Psoas muscle (tissue), 8 donors: ENCODE results near the gene LGI1. TPM values are rescaled to one million over a fixed set of nuclear protein-coding genes. Genes with fewer than 3 reads are reported as not detected.
A peak's percentile ranks its signal among the peaks of the same experiment; 100 is the strongest.

Source experiments
- ATAC-seq, 4 donors: fragments of 200-7000 bp; cut with Tn5 transposase; one replicate each; pipeline ENCODE4 v1.9.1; 2020; ENCODE audit warnings: moderate library complexity in 3 of 4, mild to moderate bottlenecking in 2 of 4
- DNase-seq, 2 donors: peaks; one replicate each; pipeline ENCODE4 v3.0.0-alpha.2; 2020
- H3K27ac ChIP-seq: fragments of 200-600 bp; one replicate; pipeline ENCODE4 v1.8.0; 2022
- H3K27me3 ChIP-seq, 3 donors: fragments of 200-600 bp in 1 of 3; one replicate each; pipeline versions ENCODE4 v1.6.1 to v1.8.0; 2013 to 2022; ENCODE audit warnings: low read length in 2 of 3, mild to moderate bottlenecking in 2 of 3, moderate library complexity in 1 of 3; ENCODE audit not compliant: insufficient read depth in 3 of 3
- H3K36me3 ChIP-seq, 2 donors: fragments of 200-600 bp in 1 of 2; one replicate each; pipeline versions ENCODE4 v1.6.1 to v1.8.0; 2013 to 2022; ENCODE audit warnings: low read depth in 1 of 2, mild to moderate bottlenecking in 1 of 2, moderate library complexity in 1 of 2; ENCODE audit not compliant: insufficient read depth in 1 of 2
- H3K4me1 ChIP-seq: fragments of 200-600 bp; one replicate; pipeline ENCODE4 v1.8.0; 2022
- H3K4me3 ChIP-seq: fragments of 200-600 bp; one replicate; pipeline ENCODE4 v1.8.0; 2022; ENCODE audit warnings: mild to moderate bottlenecking
- H3K9me3 ChIP-seq: fragments of 200-600 bp; one replicate; pipeline ENCODE4 v1.8.0; 2022
- CTCF ChIP-seq: fragments of 200-600 bp; IDR thresholded peaks from one replicate; pipeline ENCODE4 v1.8.0; 2022; ENCODE audit warnings: antibody characterized with exemption
- WGBS, 3 donors: extraction: QIAGEN DNeasy Blood & Tissue Kit; methylation state at CpG; one replicate each; pipeline versions ENCODE4 v1.1.6 to v1.1.7; 2013; 5-methylcytosine and 5-hydroxymethylcytosine counted together
- intact Hi-C, 2 donors: fragments of 100-400 bp; cut with DNase I; formaldehyde crosslinking; loops; one replicate each; pipeline versions ENCODE4 v1.11.0 to v1.14.2; 2022
- polyA plus RNA-seq, 3 donors: library from polyadenylated mRNA; stranded (reverse); fragments of 200-250 nt; gene quantifications; one replicate each; pipeline ENCODE4 v1.2.3, GENCODE V29; 2013
- total RNA-seq, 4 donors: library from RNA; stranded (reverse); fragmentation: NEBNext Ultra II Directional in 2 of 4; extraction: Animal tissue kit (Norgen Biotek cat#: 25700) in 2 of 4; gene quantifications; one replicate each; pipeline versions ENCODE4 v1.2.1 to v1.2.4, GENCODE V29; 2021 to 2023
- donor health status: healthy with polysubstance abuse.
- donor health status: DM: no; HTN: no; CAD: no; lungs with moderate emphysema.
- donor health status: Bipolar disorder and iron deficiency.
- donor health status: healthy.
- donor health status: DM: yes; HTN: yes; CAD: no.
- donor health status: DM: no; HTN: no; CAD: no.
- donor health status: DM: no; HTN: no; CAD: no.
- donor health status: DM: yes; HTN: yes; CAD: no.

Gene LGI1
- total and polyA plus RNA-seq, 7 donors: 0.20 to 7.3 (median 1.4) TPM

GRCh38 chr10:93751832-93752231, 5.9 kb upstream of the LGI1 start:
- no peaks in the 10 kb centered on the region for H3K9me3 ChIP-seq
- 5 to 9% (median 6%) methylated on average over 5 of the region's 5 CpGs for WGBS, 3 donors
- H3K27ac ChIP-seq: no peak overlapping the region
- no peaks in the 10 kb centered on the region for H3K36me3 ChIP-seq
- H3K4me3 ChIP-seq: peak overlapping the region; percentile 55
- ATAC-seq: peak in 3 of 4 donors; percentile 77 to 94 (median 85)
- H3K27me3 ChIP-seq: no peaks in the 10 kb centered on the region
- intact Hi-C loops: loop anchor here in 1 of 2 donors (5.0 kb wide), 1 partner anchor 50 kb away; the partner anchor contains the start of gene FRA10AC1
- no peak for DNase-seq
- no peaks in the 10 kb centered on the region for H3K4me1 ChIP-seq
- no peak for TF ChIP-seq CTCF

- Histone ChIP-seq H3K27ac (no peak overlapping the region), H3K4me3 (no peak overlapping the region), H3K4me1 (no peaks in the 10 kb centered on the region), H3K9me3 (no peaks in the 10 kb centered on the region), H3K36me3 (no peaks in the 10 kb centered on the region), H3K27me3 (no peaks in the 10 kb centered on the region)
- intact Hi-C loops: loop anchor here in 1 of 2 donors (5.0 kb wide), 1 partner anchor 50 kb away; the partner anchor contains the start of gene FRA10AC1
- ATAC-seq (no peak), DNase-seq (no peak)
- no peak for TF ChIP-seq CTCF
These were observed 5.0 kb upstream of the LGI1 start for GRCh38 chr10:93752761-93753160.

- Histone ChIP-seq H3K9me3 (no peaks in the 10 kb centered on the region), H3K4me1 (no peaks in the 10 kb centered on the region), H3K27me3 (no peaks in the 10 kb centered on the region), H3K27ac (no peak overlapping the region), H3K36me3 (no peaks in the 10 kb centered on the region), H3K4me3 (no peak overlapping the region)
- intact Hi-C loops: loop anchor here in 1 of 2 donors (5.0 kb wide), 1 partner anchor 51 kb away; the partner anchor contains the start of gene FRA10AC1
- WGBS, 3 donors: 52 to 84% (median 59%) methylated on average over 3 of the region's 3 CpGs
- no peak for ATAC-seq
- no peak for DNase-seq
- TF ChIP-seq CTCF: no peak
These were observed 4.0 kb upstream of the LGI1 start for GRCh38 chr10:93753621-93754250.

GRCh38 chr10:93754761-93755160, 3.0 kb upstream of the LGI1 start:
- H3K36me3 ChIP-seq: no peaks in the 10 kb centered on the region
- ATAC-seq (no peak), DNase-seq (no peak)
- 64 to 81% (median 68%) methylated on average over 3 of the region's 3 CpGs for WGBS, 3 donors
- H3K27me3 ChIP-seq: no peaks in the 10 kb centered on the region
- H3K4me3 ChIP-seq: no peak overlapping the region
- intact Hi-C loops: loop anchor here in 1 of 2 donors (5.0 kb wide), 1 partner anchor 52 kb away; the partner anchor contains the start of gene FRA10AC1
- no peak for TF ChIP-seq CTCF
- no peaks in the 10 kb centered on the region for H3K9me3 ChIP-seq
- peaks cover 2% of the 10 kb centered on the region for H3K4me1 ChIP-seq
- no peak overlapping the region for H3K27ac ChIP-seq
